Ovary (tissue), 9 donors: Measurements from ENCODE around the gene MAP3K1. TPM values are rescaled to one million over a fixed set of nuclear protein-coding genes. Genes with fewer than 3 reads are reported as not detected.

Experiments used
- DNase-seq, 5 donors: peaks; one replicate each; pipeline ENCODE4 v3.0.0-alpha.2; 2019 to 2020
- H3K27ac ChIP-seq, 2 donors: fragments of 200-600 bp; one replicate each; pipeline versions ENCODE4 v1.5.1 to v1.8.0; 2019 to 2022
- H3K27me3 ChIP-seq: fragments of 200-600 bp; one replicate; pipeline ENCODE4 v1.8.0; 2022
- H3K36me3 ChIP-seq: fragments of 200-600 bp; sonication (generic); one replicate; pipeline ENCODE4 v1.5.1; 2019
- H3K4me1 ChIP-seq: one replicate; pipeline ENCODE4 v1.8.1; 2013; ENCODE audit warnings: mild to moderate bottlenecking, moderate library complexity; ENCODE audit not compliant: insufficient read depth
- H3K4me3 ChIP-seq: fragments of 200-600 bp; sonication (generic); one replicate; pipeline ENCODE4 v1.5.1; 2017
- H3K9me3 ChIP-seq, 2 donors: fragments of 200-600 bp in 1 of 2; sonication (generic) in 1 of 2; one replicate each; pipeline versions ENCODE4 v1.5.1 to v1.8.1; 2013 to 2019; ENCODE audit warnings: mild to moderate bottlenecking in 1 of 2, moderate library complexity in 1 of 2
- CTCF ChIP-seq, 3 donors: fragments of 450-650 bp in 2 of 3; fragments of 200-600 bp in 1 of 3; IDR thresholded peaks; one replicate each; pipeline versions ENCODE4 v1.5.1 to v1.8.0; 2016 to 2022; ENCODE audit warnings: antibody characterized with exemption in 3 of 3, mild to moderate bottlenecking in 1 of 3
- EP300 ChIP-seq: sonication (generic); formaldehyde crosslinking; IDR thresholded peaks from one replicate; pipeline ENCODE4 v1.6.1; 2017; ENCODE audit warnings: antibody characterized with exemption
- POLR2A ChIP-seq: fragments of 450-650 bp; IDR thresholded peaks from one replicate; pipeline ENCODE4 v1.6.1; 2017; ENCODE audit warnings: antibody characterized with exemption, mild to moderate bottlenecking, moderate library complexity
- WGBS, 3 donors: extraction: QIAGEN DNeasy Blood & Tissue Kit in 1 of 3; methylation state at CpG; one replicate each; pipeline versions ENCODE4 v1.1.5 to v1.1.7; 2013 to 2017; 5-methylcytosine and 5-hydroxymethylcytosine counted together
- intact Hi-C, 4 donors: fragments of 100-400 bp; cut with DNase I; formaldehyde crosslinking; loops; one replicate each; pipeline versions ENCODE4 v1.11.0 to v1.15.1; 2022 to 2023
- polyA plus RNA-seq, 2 donors: library from polyadenylated mRNA; stranded (reverse); fragments of 200-250 nt in 1 of 2; fragments of 350-450 nt in 1 of 2; fragmentation: Illumina TruSeq in 1 of 2; extraction: RNeasy Lipid Tissue Mini Kit (QIAGEN cat#74804) in 1 of 2; gene quantifications; one replicate each; pipeline ENCODE4 v1.2.3, GENCODE V29; 2013 to 2014
- total RNA-seq, 7 donors: library from RNA; depleted of rRNA in 2 of 7; stranded (reverse); fragments of >200 nt in 2 of 7; fragmentation: NEBNext Ultra II Directional in 3 of 7; extraction: Animal tissue kit (Norgen Biotek cat#: 25700) in 3 of 7; gene quantifications; one replicate each; pipeline versions ENCODE4 v1.1.0 to v1.2.4, GENCODE V29; 2016 to 2023
- donor health status: DM: no; HTN: no; CAD: no; lungs with moderate emphysema.
- donor health status: DM: no; HTN: no; CAD: no.
- donor health status: Bipolar disorder and iron deficiency.
- donor health status: DM: yes; HTN: yes; CAD: no.
- donor health status: DM: no; HTN: no; CAD: no.
- donor health status: DM: yes; HTN: yes; CAD: no.

The MAP3K1 gene
- total and polyA plus RNA-seq, 9 donors = 5.4 to 29.8 (median 21.6) TPM

- DNase-seq = no peak
- H3K4me1 ChIP-seq = no peaks in the 10 kb centered on the region
- 82 to 89% (median 84%) methylated on average over 2 of the region's 2 CpGs for WGBS, 3 donors
- TF ChIP-seq EP300 = no peak
- TF ChIP-seq POLR2A = no peak
- TF ChIP-seq CTCF (IDR thresholded peaks at IDR 0.05) = no peak
- intact Hi-C loops = no loop called here
- H3K9me3 ChIP-seq = no peaks in the 10 kb centered on the region
- H3K27me3 ChIP-seq = no peaks in the 10 kb centered on the region
- H3K4me3 ChIP-seq = no peak overlapping the region
- H3K27ac ChIP-seq = no peak overlapping the region
- H3K36me3 ChIP-seq = no peaks in the 10 kb centered on the region
Measured at GRCh38 chr5:56918054-56918453, 102.7 kb downstream of the MAP3K1 start.

DNA sequence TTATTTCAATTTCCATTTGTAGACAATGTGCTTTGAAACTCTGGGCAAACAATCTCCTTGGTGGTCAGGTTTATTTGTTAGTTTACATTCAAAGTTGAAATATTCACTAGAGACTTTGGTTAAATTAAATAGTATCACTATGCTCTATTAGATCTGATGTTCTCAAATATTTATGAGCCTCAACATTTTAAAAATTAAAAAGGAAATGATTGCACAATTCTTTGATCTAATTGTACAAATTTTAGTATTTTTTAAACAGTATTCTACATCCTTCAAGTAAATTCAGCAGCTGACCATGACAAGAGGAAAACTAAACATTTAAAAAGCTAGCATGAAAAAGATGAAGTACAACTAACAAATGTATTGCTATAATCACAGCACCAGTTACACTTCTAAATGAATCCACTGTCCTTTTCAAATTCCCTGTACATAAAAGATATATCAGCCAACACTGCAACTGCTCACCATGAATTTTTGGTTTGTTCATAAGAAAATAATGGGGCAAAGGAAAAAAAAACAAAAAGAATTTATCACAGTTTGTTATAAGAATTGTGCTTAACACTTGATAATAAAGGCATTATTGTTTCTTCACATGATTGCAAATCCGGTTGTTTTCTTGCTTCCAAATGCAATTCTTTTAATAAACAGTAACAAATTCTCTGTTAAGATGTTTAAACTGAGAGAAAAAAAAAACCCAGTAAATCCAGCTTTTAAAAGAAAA lies 104.8 kb downstream of the MAP3K1 start:
- Histone ChIP-seq H3K36me3 (no peaks in the 10 kb centered on the region), H3K27me3 (no peaks in the 10 kb centered on the region), H3K4me3 (no peak overlapping the region), H3K9me3 (no peaks in the 10 kb centered on the region), H3K4me1 (no peaks in the 10 kb centered on the region), H3K27ac (no peak overlapping the region)
- WGBS, 3 donors = 18 to 53% (median 36%) methylated on average over 1 of the region's 1 CpG
- intact Hi-C loops = no loop called here
- TF ChIP-seq POLR2A = no peak
- TF ChIP-seq EP300 = no peak
- TF ChIP-seq CTCF (IDR thresholded peaks at IDR 0.05) = no peak
- DNase-seq = no peak

- intact Hi-C loops = no loop called here
- DNase-seq = no peak
- Histone ChIP-seq H3K36me3 (no peaks in the 10 kb centered on the region), H3K27me3 (no peaks in the 10 kb centered on the region), H3K4me1 (no peaks in the 10 kb centered on the region), H3K4me3 (no peak overlapping the region), H3K9me3 (no peaks in the 10 kb centered on the region), H3K27ac (no peak overlapping the region)
- WGBS, 3 donors = 96 to 99% (median 97%) methylated on average over 6 of the region's 6 CpGs
- no peak for TF ChIP-seq CTCF (IDR thresholded peaks at IDR 0.05)
- TF ChIP-seq POLR2A = no peak
- no peak for TF ChIP-seq EP300
Measured at GRCh38 chr5:56922922-56923321, 107.6 kb downstream of the MAP3K1 start.

DNA sequence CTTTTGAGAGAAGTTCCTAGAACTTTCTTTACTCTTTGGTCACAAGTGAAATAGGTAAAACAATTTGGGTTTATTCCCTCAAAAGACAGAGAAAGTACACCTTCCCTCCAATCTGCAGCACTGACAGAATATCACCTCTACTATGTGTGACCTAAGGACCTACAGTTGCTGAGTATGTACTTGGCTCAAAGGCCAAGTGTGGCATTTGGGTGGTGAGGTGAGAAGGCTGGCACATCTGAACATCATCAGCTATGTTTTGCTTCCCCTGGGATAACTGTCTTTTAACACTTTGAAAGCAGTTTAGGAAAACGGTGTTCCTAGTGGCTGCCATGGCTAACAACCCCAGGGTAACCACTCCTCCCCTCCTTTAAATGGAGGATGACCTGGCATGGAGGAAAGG lies 119.0 kb downstream of the MAP3K1 start:
- 75 to 83% (median 80%) methylated on average over 1 of the region's 1 CpG for WGBS, 3 donors

More for the DNA sequence above, 119.0 kb downstream of the MAP3K1 start:
- Histone ChIP-seq H3K4me1 (no peaks in the 10 kb centered on the region), H3K27me3 (no peaks in the 10 kb centered on the region), H3K36me3 (no peaks in the 10 kb centered on the region), H3K4me3 (no peak overlapping the region), H3K27ac (no peak overlapping the region), H3K9me3 (no peaks in the 10 kb centered on the region)
- no peak for DNase-seq
- intact Hi-C loops = no loop called here
- TF ChIP-seq EP300 (no peak), CTCF (IDR thresholded peaks at IDR 0.05) (no peak), POLR2A (no peak)
